HG03439 (cell line): ENCODE data around the gene CRABP2.

Source experiments
- ATAC-seq: cut with Tn5 transposase; IDR thresholded peaks from one replicate; pipeline ENCODE4 v1.9.1; 2021; ENCODE audit warnings: mild to moderate bottlenecking, moderate library complexity; ENCODE audit not compliant: unreplicated experiment

The CRABP2 gene

GRCh38 chr1:156656806-156657740 lies 48.3 kb downstream of the CRABP2 start:
- ATAC-seq: no peak

GRCh38 chr1:156655904-156656516 lies 49.4 kb downstream of the CRABP2 start:
- ATAC-seq: no peak

GRCh38 chr1:156655151-156655903 lies 50.1 kb downstream of the CRABP2 start:
- ATAC-seq: no peak

GRCh38 chr1:156654700-156655099 lies 50.7 kb downstream of the CRABP2 start:
- no peak for ATAC-seq

GRCh38 chr1:156652992-156653355 lies 52.4 kb downstream of the CRABP2 start:
- ATAC-seq: no peak

GRCh38 chr1:156652131-156652991 lies 53.0 kb downstream of the CRABP2 start:
- no peak for ATAC-seq
